Mammary epithelial cell (primary cell): Measurements from ENCODE around the gene ARRDC3.

Experiments
- EZH2 ChIP-seq: IDR thresholded peaks from 2 replicates; pipeline ENCODE4 v1.6.1; 2012; ENCODE audit warnings: low read length, inconsistent platforms, borderline replicate concordance
- TF ChIP-seq, protein P1 (sequence below), 2 donors: IDR thresholded peaks in 1 of 2; conservative IDR thresholded peaks in 1 of 2; 2 replicates each; pipeline ENCODE4 v1.5.1; 2011 to 2012; ENCODE audit warnings: inconsistent platforms in 2 of 2, low read length in 2 of 2, mild to moderate bottlenecking in 2 of 2, control low read depth in 1 of 2, low read depth in 1 of 2; ENCODE audit not compliant: insufficient read depth in 1 of 2; ENCODE audit errors: extremely low read depth in 1 of 2

DNA sequence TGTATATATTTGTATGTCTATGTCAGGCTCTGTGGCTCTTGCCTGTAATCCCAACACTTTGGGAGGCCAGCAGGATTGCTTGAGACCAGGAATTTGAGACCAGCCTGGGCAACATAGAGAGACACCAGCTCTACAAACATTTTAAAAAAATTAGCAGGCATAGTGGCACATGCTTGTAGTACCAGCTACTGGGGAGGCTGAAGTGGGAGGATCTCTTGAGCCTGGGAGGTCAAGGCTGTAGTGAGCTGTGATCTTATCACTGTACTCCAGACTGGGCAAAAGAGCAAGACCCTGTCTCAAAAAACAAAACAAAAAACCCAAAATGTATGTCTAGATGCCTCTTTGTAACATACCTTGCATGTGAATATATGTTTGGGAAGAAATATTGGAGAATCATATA lies 15.8 kb downstream of the ARRDC3 start:
- TF ChIP-seq, protein P1, sequence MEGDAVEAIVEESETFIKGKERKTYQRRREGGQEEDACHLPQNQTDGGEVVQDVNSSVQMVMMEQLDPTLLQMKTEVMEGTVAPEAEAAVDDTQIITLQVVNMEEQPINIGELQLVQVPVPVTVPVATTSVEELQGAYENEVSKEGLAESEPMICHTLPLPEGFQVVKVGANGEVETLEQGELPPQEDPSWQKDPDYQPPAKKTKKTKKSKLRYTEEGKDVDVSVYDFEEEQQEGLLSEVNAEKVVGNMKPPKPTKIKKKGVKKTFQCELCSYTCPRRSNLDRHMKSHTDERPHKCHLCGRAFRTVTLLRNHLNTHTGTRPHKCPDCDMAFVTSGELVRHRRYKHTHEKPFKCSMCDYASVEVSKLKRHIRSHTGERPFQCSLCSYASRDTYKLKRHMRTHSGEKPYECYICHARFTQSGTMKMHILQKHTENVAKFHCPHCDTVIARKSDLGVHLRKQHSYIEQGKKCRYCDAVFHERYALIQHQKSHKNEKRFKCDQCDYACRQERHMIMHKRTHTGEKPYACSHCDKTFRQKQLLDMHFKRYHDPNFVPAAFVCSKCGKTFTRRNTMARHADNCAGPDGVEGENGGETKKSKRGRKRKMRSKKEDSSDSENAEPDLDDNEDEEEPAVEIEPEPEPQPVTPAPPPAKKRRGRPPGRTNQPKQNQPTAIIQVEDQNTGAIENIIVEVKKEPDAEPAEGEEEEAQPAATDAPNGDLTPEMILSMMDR (conservative IDR thresholded peaks at IDR 0.05 in 1 of 2, IDR thresholded peaks at IDR 0.05 in 1 of 2; ENCODE audit: extremely low read depth in 1 of 2, insufficient read depth in 1 of 2, low read depth in 1 of 2, low read length in 2 of 2), result no peak
- TF ChIP-seq EZH2, result no peak
